Measurements from ENCODE around the gene BIN1. TPM values are rescaled to one million over a fixed set of nuclear protein-coding genes. Genes with fewer than 3 reads are reported as not detected.

Gene BIN1
- total RNA-seq, 1 donor from 2014 or later, result 15.8 TPM

- DNase-seq, result no peak
- no peaks in the 10 kb centered on the region for H3K9me3 ChIP-seq (replicated peaks)
- no peaks in the 10 kb centered on the region for H3K36me3 ChIP-seq
- no peak for TF ChIP-seq CTCF (IDR thresholded peaks at IDR 0.05; ENCODE audit: borderline replicate concordance)
- no peak overlapping the region for H3K4me3 ChIP-seq
- no peak overlapping the region for H3K27ac ChIP-seq (replicated peaks)
- H3K27me3 ChIP-seq (ENCODE audit: low read depth), result peaks cover 18% of the 10 kb centered on the region
- intact Hi-C loops (cut with micrococcal nuclease), result no loop called here
- no peaks in the 10 kb centered on the region for H3K4me1 ChIP-seq
Measured at GRCh38 chr2:127000194-127000593, 106.8 kb downstream of the BIN1 start.

GRCh38 chr2:126999106-126999756, 107.7 kb downstream of the BIN1 start:
- no peak for DNase-seq
- no peak for TF ChIP-seq CTCF (IDR thresholded peaks at IDR 0.05; ENCODE audit: borderline replicate concordance)
- no peaks in the 10 kb centered on the region for H3K36me3 ChIP-seq
- no peak overlapping the region for H3K27ac ChIP-seq (replicated peaks)
- peaks cover 23% of the 10 kb centered on the region for H3K27me3 ChIP-seq (ENCODE audit: low read depth)
- no peaks in the 10 kb centered on the region for H3K4me1 ChIP-seq
- intact Hi-C loops (cut with micrococcal nuclease), result no loop called here
- H3K4me3 ChIP-seq, result no peak overlapping the region
- H3K9me3 ChIP-seq (replicated peaks), result no peaks in the 10 kb centered on the region

GRCh38 chr2:126998486-126998885, 108.5 kb downstream of the BIN1 start:
- Histone ChIP-seq H3K4me1 (no peaks in the 10 kb centered on the region), H3K36me3 (no peaks in the 10 kb centered on the region), H3K27me3 (ENCODE audit: low read depth) (peaks cover 23% of the 10 kb centered on the region), H3K27ac (replicated peaks) (no peak overlapping the region), H3K4me3 (no peak overlapping the region), H3K9me3 (replicated peaks) (no peaks in the 10 kb centered on the region)
- intact Hi-C loops (cut with micrococcal nuclease), result no loop called here
- DNase-seq, result no peak
- no peak for TF ChIP-seq CTCF (IDR thresholded peaks at IDR 0.05; ENCODE audit: borderline replicate concordance)

Other genes with a start within 250 kb of the BIN1 start
- not detected for gene TEX51, start 208.3 kb downstream of the BIN1 start, total RNA-seq
- gene CYP27C1, start 113.1 kb upstream of the BIN1 start, total RNA-seq, result 0.11 TPM
- gene ERCC3, start 187.0 kb upstream of the BIN1 start, total RNA-seq, result 22.4 TPM